ENCODE data around the gene KIF27. TPM values are rescaled to one million over a fixed set of nuclear protein-coding genes. Genes with fewer than 3 reads are reported as not detected.
A peak's percentile ranks its signal among the peaks of the same experiment; 100 is the strongest.

Gene KIF27
- total RNA-seq (2.9 TPM), polyA plus RNA-seq (1 to 10 TPM in 1 of 4 donors, under 1 TPM in 2, not detected in 1; 0.46 to 1.3 (median 0.59) TPM)

- Histone ChIP-seq H3K4me3 (ENCODE audit: low read depth, low read length) (peak within 1 kb of the TSS; percentile 84), H3K27me3 (ENCODE audit: control insufficient read depth, insufficient read depth, low read length) (no peaks in the 10 kb centered on the region), H3K4me1 (ENCODE audit: control insufficient read depth, insufficient read depth, low read length, poor library complexity, severe bottlenecking) (peaks cover 11% of the 10 kb centered on the region), H3K9me3 (ENCODE audit: control insufficient read depth in 2 of 2, low read length in 2 of 2) (no peaks in the 10 kb centered on the region), H3K27ac (ENCODE audit: insufficient read depth, low read length, poor library complexity, severe bottlenecking) (peak within 1 kb of the TSS; percentile 94), H3K36me3 (ENCODE audit: control insufficient read depth, insufficient read depth, low read length) (no peaks in the 10 kb centered on the region)
- Mint-ChIP-seq H3K9me3 (peaks cover 0 to 1% (median 0%) of the 10 kb centered on the region in 7 donors), H3K27ac (peak within 1 kb of the TSS; percentile 93 to 98 (median 96)), H3K4me3 (peak within 1 kb of the TSS; percentile 93 to 98 (median 96)), H3K36me3 (no peaks in the 10 kb centered on the region), H3K4me1 (peaks cover 8 to 23% (median 14%) of the 10 kb centered on the region in 4 donors), H3K27me3 (no peaks in the 10 kb centered on the region)
- DNase-seq (peak; percentile 91 to 96 (median 92)), ATAC-seq (ENCODE audit: low read depth in 2 of 2) (peak; percentile 86 to 88)
These were observed at the start of gene KIF27 for GRCh38 chr9:83920927-83921707. KIF27 (minus strand) TSS chr9:83921432; CDS start chr9:83915591, 5,841 bp downstream.

- H3K4me1 Mint-ChIP-seq = peaks cover 21 to 47% (median 40%) of the 10 kb centered on the region in 4 donors
- no peak for ATAC-seq (ENCODE audit: low read depth in 2 of 2)
- peaks cover 86% of the 10 kb centered on the region for H3K36me3 ChIP-seq (ENCODE audit: control insufficient read depth, insufficient read depth, low read length)
- peak overlapping the region in 1 of 3 donors; percentile 61 for H3K27ac Mint-ChIP-seq
- peak overlapping the region in 1 of 4 donors; percentile 12 for H3K4me3 Mint-ChIP-seq
- H3K9me3 ChIP-seq (ENCODE audit: control insufficient read depth in 2 of 2, low read length in 2 of 2) = no peaks in the 10 kb centered on the region
- H3K9me3 Mint-ChIP-seq = no peaks in the 10 kb centered on the region
- H3K27me3 Mint-ChIP-seq = no peaks in the 10 kb centered on the region
- peaks cover 53% of the 10 kb centered on the region for H3K36me3 Mint-ChIP-seq
- peaks cover 8% of the 10 kb centered on the region for H3K4me1 ChIP-seq (ENCODE audit: control insufficient read depth, insufficient read depth, low read length, poor library complexity, severe bottlenecking)
- H3K27me3 ChIP-seq (ENCODE audit: control insufficient read depth, insufficient read depth, low read length) = no peaks in the 10 kb centered on the region
- no peak for DNase-seq
- no peak overlapping the region for H3K4me3 ChIP-seq (ENCODE audit: low read depth, low read length)
- H3K27ac ChIP-seq (ENCODE audit: insufficient read depth, low read length, poor library complexity, severe bottlenecking) = no peak overlapping the region
These were observed 48.4 kb upstream of the KIF27 start for GRCh38 chr9:83969602-83970001.

- no peak for DNase-seq
- Histone ChIP-seq H3K4me1 (ENCODE audit: control insufficient read depth, insufficient read depth, low read length, poor library complexity, severe bottlenecking) (no peaks in the 10 kb centered on the region), H3K4me3 (ENCODE audit: low read depth, low read length) (no peak overlapping the region), H3K9me3 (ENCODE audit: control insufficient read depth in 2 of 2, low read length in 2 of 2) (no peaks in the 10 kb centered on the region), H3K27ac (ENCODE audit: insufficient read depth, low read length, poor library complexity, severe bottlenecking) (no peak overlapping the region), H3K36me3 (ENCODE audit: control insufficient read depth, insufficient read depth, low read length) (peaks cover 60% of the 10 kb centered on the region), H3K27me3 (ENCODE audit: control insufficient read depth, insufficient read depth, low read length) (no peaks in the 10 kb centered on the region)
- peaks cover 17 to 32% (median 25%) of the 10 kb centered on the region in 4 donors for H3K4me1 Mint-ChIP-seq
- H3K36me3 Mint-ChIP-seq = peaks cover 36% of the 10 kb centered on the region
- no peak for ATAC-seq (ENCODE audit: low read depth in 2 of 2)
- H3K27me3 Mint-ChIP-seq = no peaks in the 10 kb centered on the region
- H3K9me3 Mint-ChIP-seq = no peaks in the 10 kb centered on the region
- H3K4me3 Mint-ChIP-seq = peak overlapping the region in 1 of 4 donors; percentile 11
- peak overlapping the region in 2 of 3 donors; percentile 5 to 18 for H3K27ac Mint-ChIP-seq
These were observed 45.8 kb upstream of the KIF27 start for GRCh38 chr9:83967073-83967472.

GRCh38 chr9:83966209-83966582 lies 45.0 kb upstream of the KIF27 start:
- Mint-ChIP-seq H3K27me3 (no peaks in the 10 kb centered on the region), H3K27ac (peak overlapping the region in 2 of 3 donors; percentile 56 to 85), H3K4me1 (peaks cover 11 to 27% (median 18%) of the 10 kb centered on the region in 4 donors), H3K9me3 (no peaks in the 10 kb centered on the region), H3K36me3 (peaks cover 28% of the 10 kb centered on the region), H3K4me3 (peak overlapping the region in 3 of 4 donors; percentile 1 to 40 (median 22))
- DNase-seq (no peak), ATAC-seq (ENCODE audit: low read depth in 2 of 2) (peak in 1 of 2 donors; percentile 24)
- Histone ChIP-seq H3K4me1 (ENCODE audit: control insufficient read depth, insufficient read depth, low read length, poor library complexity, severe bottlenecking) (no peaks in the 10 kb centered on the region), H3K4me3 (ENCODE audit: low read depth, low read length) (no peak overlapping the region), H3K9me3 (ENCODE audit: control insufficient read depth in 2 of 2, low read length in 2 of 2) (no peaks in the 10 kb centered on the region), H3K36me3 (ENCODE audit: control insufficient read depth, insufficient read depth, low read length) (peaks cover 51% of the 10 kb centered on the region), H3K27me3 (ENCODE audit: control insufficient read depth, insufficient read depth, low read length) (no peaks in the 10 kb centered on the region), H3K27ac (ENCODE audit: insufficient read depth, low read length, poor library complexity, severe bottlenecking) (no peak overlapping the region)

- peak overlapping the region in 2 of 3 donors; percentile 12 to 85 for H3K27ac Mint-ChIP-seq
- peaks cover 22% of the 10 kb centered on the region for H3K36me3 Mint-ChIP-seq
- DNase-seq = no peak
- H3K27me3 ChIP-seq (ENCODE audit: control insufficient read depth, insufficient read depth, low read length) = no peaks in the 10 kb centered on the region
- no peak overlapping the region for H3K4me3 ChIP-seq (ENCODE audit: low read depth, low read length)
- H3K9me3 Mint-ChIP-seq = no peaks in the 10 kb centered on the region
- H3K36me3 ChIP-seq (ENCODE audit: control insufficient read depth, insufficient read depth, low read length) = peaks cover 45% of the 10 kb centered on the region
- H3K27me3 Mint-ChIP-seq = no peaks in the 10 kb centered on the region
- peak; percentile 32 to 33 for ATAC-seq (ENCODE audit: low read depth in 2 of 2)
- no peaks in the 10 kb centered on the region for H3K4me1 ChIP-seq (ENCODE audit: control insufficient read depth, insufficient read depth, low read length, poor library complexity, severe bottlenecking)
- no peaks in the 10 kb centered on the region for H3K9me3 ChIP-seq (ENCODE audit: control insufficient read depth in 2 of 2, low read length in 2 of 2)
- peaks cover 6 to 23% (median 15%) of the 10 kb centered on the region in 4 donors for H3K4me1 Mint-ChIP-seq
- H3K27ac ChIP-seq (ENCODE audit: insufficient read depth, low read length, poor library complexity, severe bottlenecking) = no peak overlapping the region
- peak overlapping the region in 2 of 4 donors; percentile 1 to 40 for H3K4me3 Mint-ChIP-seq
These were observed 44.3 kb upstream of the KIF27 start for GRCh38 chr9:83965350-83966208.

GRCh38 chr9:83964973-83965349 lies 43.7 kb upstream of the KIF27 start:
- Mint-ChIP-seq H3K4me1 (peaks cover 0 to 17% (median 11%) of the 10 kb centered on the region in 4 donors), H3K27ac (peak overlapping the region in 1 of 3 donors; percentile 71), H3K9me3 (no peaks in the 10 kb centered on the region), H3K36me3 (peaks cover 16% of the 10 kb centered on the region), H3K4me3 (peak overlapping the region in 1 of 4 donors; percentile 61), H3K27me3 (no peaks in the 10 kb centered on the region)
- Histone ChIP-seq H3K27me3 (ENCODE audit: control insufficient read depth, insufficient read depth, low read length) (no peaks in the 10 kb centered on the region), H3K27ac (ENCODE audit: insufficient read depth, low read length, poor library complexity, severe bottlenecking) (no peak overlapping the region), H3K4me1 (ENCODE audit: control insufficient read depth, insufficient read depth, low read length, poor library complexity, severe bottlenecking) (no peaks in the 10 kb centered on the region), H3K9me3 (ENCODE audit: control insufficient read depth in 2 of 2, low read length in 2 of 2) (no peaks in the 10 kb centered on the region), H3K4me3 (ENCODE audit: low read depth, low read length) (no peak overlapping the region), H3K36me3 (ENCODE audit: control insufficient read depth, insufficient read depth, low read length) (peaks cover 39% of the 10 kb centered on the region)
- DNase-seq (peak in 1 of 3 donors; percentile 32), ATAC-seq (ENCODE audit: low read depth in 2 of 2) (peak; percentile 15 to 28)

GRCh38 chr9:83962165-83962564 lies 40.9 kb upstream of the KIF27 start:
- H3K4me1 Mint-ChIP-seq = peaks cover 0 to 15% (median 5%) of the 10 kb centered on the region in 4 donors
- DNase-seq = no peak
- no peak overlapping the region for H3K27ac ChIP-seq (ENCODE audit: insufficient read depth, low read length, poor library complexity, severe bottlenecking)
- ATAC-seq (ENCODE audit: low read depth in 2 of 2) = no peak
- H3K27me3 ChIP-seq (ENCODE audit: control insufficient read depth, insufficient read depth, low read length) = no peaks in the 10 kb centered on the region
- H3K4me1 ChIP-seq (ENCODE audit: control insufficient read depth, insufficient read depth, low read length, poor library complexity, severe bottlenecking) = peaks cover 1% of the 10 kb centered on the region
- H3K27ac Mint-ChIP-seq = no peak overlapping the region
- no peaks in the 10 kb centered on the region for H3K9me3 ChIP-seq (ENCODE audit: control insufficient read depth in 2 of 2, low read length in 2 of 2)
- H3K4me3 Mint-ChIP-seq = no peak overlapping the region
- H3K36me3 Mint-ChIP-seq = no peaks in the 10 kb centered on the region
- peaks cover 12% of the 10 kb centered on the region for H3K36me3 ChIP-seq (ENCODE audit: control insufficient read depth, insufficient read depth, low read length)
- no peak overlapping the region for H3K4me3 ChIP-seq (ENCODE audit: low read depth, low read length)
- H3K27me3 Mint-ChIP-seq = no peaks in the 10 kb centered on the region
- no peaks in the 10 kb centered on the region for H3K9me3 Mint-ChIP-seq
